Measurements from ENCODE around the gene KLF11. TPM values are rescaled to one million over a fixed set of nuclear protein-coding genes. Genes with fewer than 3 reads are reported as not detected.

The KLF11 gene
- total and polyA plus RNA-seq, 9 of the 15 experiments (the other 6 are each of a cell fraction or from before 2014, with no cell fraction given) = 2.1 to 13.4 (median 6.5) TPM

DNA sequence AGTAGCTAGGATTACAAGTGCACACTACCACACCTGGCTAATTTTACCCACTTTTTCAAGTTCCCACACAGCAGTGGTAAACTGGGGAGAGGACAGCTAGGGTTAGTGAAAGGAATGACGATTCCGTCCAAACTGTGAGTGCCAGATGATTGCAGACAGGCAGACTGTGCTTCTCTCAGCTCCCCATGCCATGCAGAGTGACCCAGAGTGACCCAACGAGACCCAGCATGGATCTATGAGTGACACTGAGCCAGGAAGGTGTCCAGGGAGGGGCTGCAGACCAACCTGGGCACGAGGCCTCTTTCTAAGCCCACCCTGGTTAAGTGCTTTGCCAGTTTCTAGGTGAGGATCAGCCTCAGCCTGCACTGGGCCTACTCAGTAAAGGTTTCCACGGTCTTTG lies 7.7 kb upstream of the KLF11 start (continued):
- TF ChIP-seq CTBP1 (IDR thresholded peaks at IDR 0.05; ENCODE audit: borderline replicate concordance) = no peak

DNA sequence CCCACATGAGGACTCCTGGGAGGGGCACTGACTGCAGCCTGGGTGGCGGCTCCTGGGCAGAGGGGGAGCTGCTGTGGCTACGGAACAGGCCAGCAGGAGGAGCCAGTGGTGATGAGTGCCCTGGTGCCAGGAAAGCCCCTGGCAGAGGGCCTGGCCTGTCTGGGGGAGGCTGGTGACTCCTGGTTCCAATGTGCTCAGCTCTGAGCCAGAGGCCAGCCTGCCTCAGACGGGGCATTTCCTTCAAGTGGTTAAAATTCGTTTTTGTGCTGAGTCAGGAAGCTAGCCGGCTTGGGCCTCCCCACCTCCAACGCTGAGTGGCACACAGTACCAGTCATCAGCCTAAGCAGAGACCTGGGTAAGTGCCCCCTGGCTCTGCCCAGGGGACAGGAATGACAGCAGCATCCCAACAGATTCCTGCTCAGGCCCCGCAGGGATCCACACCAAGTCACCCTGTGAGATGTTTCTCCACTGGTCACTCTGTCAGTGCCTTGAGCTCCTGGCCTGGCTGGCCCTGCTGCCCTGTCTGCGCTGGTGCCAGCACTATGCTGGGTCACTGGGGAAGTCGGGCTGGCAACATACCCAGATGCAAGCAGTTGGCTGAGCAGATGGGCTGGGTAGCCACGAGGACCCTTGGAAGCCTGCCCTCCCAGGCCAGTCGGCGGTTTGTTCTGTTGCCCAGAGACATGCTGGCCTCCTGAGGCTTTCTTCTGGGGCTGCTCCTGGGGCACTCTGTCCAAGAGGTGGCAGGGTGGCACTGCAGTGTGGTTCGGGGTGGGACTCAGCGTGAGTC lies 7.1 kb upstream of the KLF11 start:
- Histone ChIP-seq H3K36me3 (ENCODE audit: control insufficient read depth, insufficient read depth, low read length) (peaks cover 4% of the 10 kb centered on the region; the same call in 2 of the 3 replicates), H3K9me1 (ENCODE audit: control insufficient read depth, insufficient read depth, low read length) (no peaks in the 10 kb centered on the region), H3K9me3 (replicated peaks; ENCODE audit: control insufficient read depth, insufficient read depth, low read depth, low read length) (no peaks in the 10 kb centered on the region), H4K20me1 (replicated peaks; ENCODE audit: control insufficient read depth, insufficient read depth, low read length) (no peaks in the 10 kb centered on the region), H3K27me3 (ENCODE audit: control insufficient read depth in 2 of 2, insufficient read depth in 2 of 2, low read length in 2 of 2) (no peaks in the 10 kb centered on the region), H2AFZ (ENCODE audit: low read depth, low read length) (no peak overlapping the region), H3K4me3 (no peak overlapping the region), H3K4me1 (replicated peaks in 1 of 2; ENCODE audit: control insufficient read depth in 2 of 2, insufficient read depth in 2 of 2, low read length in 2 of 2) (peaks cover 21 to 63% of the 10 kb centered on the region in 2 experiments), H3K9ac (ENCODE audit: insufficient read depth in 1 of 2, low read depth in 2 of 2, low read length in 2 of 2) (peak overlapping the region in 1 of 2 experiments; percentile 76; a peak in 2 of 4 replicates), H3K4me2 (ENCODE audit: insufficient read depth, low read length) (no peak overlapping the region), H3K79me2 (ENCODE audit: control insufficient read depth, insufficient read depth, low read length) (peaks cover 33% of the 10 kb centered on the region), H3K27ac (ENCODE audit: extremely low read depth, low read depth, low read length) (no peak overlapping the region)
- BruUV-seq (replicated peaks) = no TSS peak
- in situ Hi-C loops (cut with MboI) = no loop called here
- intact Hi-C loops (cut with micrococcal nuclease) = no loop called here
- FAIRE-seq (no peak), ATAC-seq (no peak), DNase-seq (ENCODE audit: extremely low read depth in 1 of 4, low spot score in 3 of 4) (no peak)
- 65% methylated on average over 13 of the region's 14 CpGs for WGBS (ENCODE audit: insufficient coverage, low coverage, missing lambda C conversion rate)
- POLR2A ChIA-PET = interaction anchor here (0.7 kb wide), 1 partner anchor 36 kb away, joined by 3 read pairs; no protein-coding TSS in a partner anchor
- CTCF ChIA-PET (ENCODE audit: low intra/inter-chr PET ratio) = no interaction called here
- TF ChIP-seq MAFK (IDR thresholded peaks at IDR 0.05; ENCODE audit: low read length) (peak; percentile 62), RAD21 (CRISPR knock-in tag; conservative IDR thresholded peaks at IDR 0.05 in 1 of 2, IDR thresholded peaks at IDR 0.05 in 1 of 2) (no peak), ARID1B (IDR thresholded peaks at IDR 0.05) (no peak), HDAC2 (IDR thresholded peaks at IDR 0.05) (no peak), ZKSCAN3 (CRISPR knock-in tag; IDR thresholded peaks at IDR 0.05) (no peak)
- TF ChIP-seq, protein P1, sequence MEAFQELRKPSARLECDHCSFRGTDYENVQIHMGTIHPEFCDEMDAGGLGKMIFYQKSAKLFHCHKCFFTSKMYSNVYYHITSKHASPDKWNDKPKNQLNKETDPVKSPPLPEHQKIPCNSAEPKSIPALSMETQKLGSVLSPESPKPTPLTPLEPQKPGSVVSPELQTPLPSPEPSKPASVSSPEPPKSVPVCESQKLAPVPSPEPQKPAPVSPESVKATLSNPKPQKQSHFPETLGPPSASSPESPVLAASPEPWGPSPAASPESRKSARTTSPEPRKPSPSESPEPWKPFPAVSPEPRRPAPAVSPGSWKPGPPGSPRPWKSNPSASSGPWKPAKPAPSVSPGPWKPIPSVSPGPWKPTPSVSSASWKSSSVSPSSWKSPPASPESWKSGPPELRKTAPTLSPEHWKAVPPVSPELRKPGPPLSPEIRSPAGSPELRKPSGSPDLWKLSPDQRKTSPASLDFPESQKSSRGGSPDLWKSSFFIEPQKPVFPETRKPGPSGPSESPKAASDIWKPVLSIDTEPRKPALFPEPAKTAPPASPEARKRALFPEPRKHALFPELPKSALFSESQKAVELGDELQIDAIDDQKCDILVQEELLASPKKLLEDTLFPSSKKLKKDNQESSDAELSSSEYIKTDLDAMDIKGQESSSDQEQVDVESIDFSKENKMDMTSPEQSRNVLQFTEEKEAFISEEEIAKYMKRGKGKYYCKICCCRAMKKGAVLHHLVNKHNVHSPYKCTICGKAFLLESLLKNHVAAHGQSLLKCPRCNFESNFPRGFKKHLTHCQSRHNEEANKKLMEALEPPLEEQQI (IDR thresholded peaks at IDR 0.05) = no peak
- TF ChIP-seq, protein P2, sequence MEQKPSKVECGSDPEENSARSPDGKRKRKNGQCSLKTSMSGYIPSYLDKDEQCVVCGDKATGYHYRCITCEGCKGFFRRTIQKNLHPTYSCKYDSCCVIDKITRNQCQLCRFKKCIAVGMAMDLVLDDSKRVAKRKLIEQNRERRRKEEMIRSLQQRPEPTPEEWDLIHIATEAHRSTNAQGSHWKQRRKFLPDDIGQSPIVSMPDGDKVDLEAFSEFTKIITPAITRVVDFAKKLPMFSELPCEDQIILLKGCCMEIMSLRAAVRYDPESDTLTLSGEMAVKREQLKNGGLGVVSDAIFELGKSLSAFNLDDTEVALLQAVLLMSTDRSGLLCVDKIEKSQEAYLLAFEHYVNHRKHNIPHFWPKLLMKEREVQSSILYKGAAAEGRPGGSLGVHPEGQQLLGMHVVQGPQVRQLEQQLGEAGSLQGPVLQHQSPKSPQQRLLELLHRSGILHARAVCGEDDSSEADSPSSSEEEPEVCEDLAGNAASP (IDR thresholded peaks at IDR 0.05) = no peak
- TF ChIP-seq, protein P3, sequence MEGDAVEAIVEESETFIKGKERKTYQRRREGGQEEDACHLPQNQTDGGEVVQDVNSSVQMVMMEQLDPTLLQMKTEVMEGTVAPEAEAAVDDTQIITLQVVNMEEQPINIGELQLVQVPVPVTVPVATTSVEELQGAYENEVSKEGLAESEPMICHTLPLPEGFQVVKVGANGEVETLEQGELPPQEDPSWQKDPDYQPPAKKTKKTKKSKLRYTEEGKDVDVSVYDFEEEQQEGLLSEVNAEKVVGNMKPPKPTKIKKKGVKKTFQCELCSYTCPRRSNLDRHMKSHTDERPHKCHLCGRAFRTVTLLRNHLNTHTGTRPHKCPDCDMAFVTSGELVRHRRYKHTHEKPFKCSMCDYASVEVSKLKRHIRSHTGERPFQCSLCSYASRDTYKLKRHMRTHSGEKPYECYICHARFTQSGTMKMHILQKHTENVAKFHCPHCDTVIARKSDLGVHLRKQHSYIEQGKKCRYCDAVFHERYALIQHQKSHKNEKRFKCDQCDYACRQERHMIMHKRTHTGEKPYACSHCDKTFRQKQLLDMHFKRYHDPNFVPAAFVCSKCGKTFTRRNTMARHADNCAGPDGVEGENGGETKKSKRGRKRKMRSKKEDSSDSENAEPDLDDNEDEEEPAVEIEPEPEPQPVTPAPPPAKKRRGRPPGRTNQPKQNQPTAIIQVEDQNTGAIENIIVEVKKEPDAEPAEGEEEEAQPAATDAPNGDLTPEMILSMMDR (IDR thresholded peaks at IDR 0.05 in 2 of 3, conservative IDR thresholded peaks at IDR 0.05 in 1 of 3; ENCODE audit: insufficient read depth in 2 of 3, low read depth in 1 of 3, low read length in 3 of 3) = peak in 2 of 3 experiments; percentile 10 to 23; a peak in 1 of 6 replicates
- TF ChIP-seq, protein P4, sequence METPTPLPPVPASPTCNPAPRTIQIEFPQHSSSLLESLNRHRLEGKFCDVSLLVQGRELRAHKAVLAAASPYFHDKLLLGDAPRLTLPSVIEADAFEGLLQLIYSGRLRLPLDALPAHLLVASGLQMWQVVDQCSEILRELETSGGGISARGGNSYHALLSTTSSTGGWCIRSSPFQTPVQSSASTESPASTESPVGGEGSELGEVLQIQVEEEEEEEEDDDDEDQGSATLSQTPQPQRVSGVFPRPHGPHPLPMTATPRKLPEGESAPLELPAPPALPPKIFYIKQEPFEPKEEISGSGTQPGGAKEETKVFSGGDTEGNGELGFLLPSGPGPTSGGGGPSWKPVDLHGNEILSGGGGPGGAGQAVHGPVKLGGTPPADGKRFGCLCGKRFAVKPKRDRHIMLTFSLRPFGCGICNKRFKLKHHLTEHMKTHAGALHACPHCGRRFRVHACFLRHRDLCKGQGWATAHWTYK (CRISPR knock-in tag; IDR thresholded peaks at IDR 0.05) = no peak
